ENCODE results near the gene CCDC196.

Gene CCDC196

DNA sequence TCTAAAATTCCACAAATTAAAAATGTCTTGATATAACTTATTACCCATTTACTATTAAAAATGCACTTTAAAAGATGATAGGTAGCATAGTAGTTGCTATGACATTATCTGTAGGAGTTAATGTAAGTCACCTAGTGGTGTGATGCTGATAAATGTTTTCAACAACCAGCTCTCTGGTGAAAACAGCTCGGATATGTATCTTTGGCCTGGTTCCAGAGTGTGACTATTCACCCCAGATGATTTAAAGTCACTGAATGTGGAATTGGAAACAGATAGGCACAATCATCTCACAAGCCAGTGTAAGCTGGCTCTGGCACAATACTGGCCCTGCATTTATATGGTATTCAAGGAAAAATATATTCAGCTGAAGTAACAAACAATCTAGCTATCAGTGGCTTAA lies 9.2 kb upstream of the CCDC196 start:
- no peak for TF ChIP-seq CTCF (IDR thresholded peaks at IDR 0.05; ENCODE audit: low read depth, low read length)
- peak; percentile 19 for DNase-seq (ENCODE audit: low read depth, low spot score)
- in situ Hi-C loops (cut with HindIII; ENCODE audit: low sequenced_read_pairs) = no loop called here
- H3K4me3 ChIP-seq (ENCODE audit: low read depth, low read length) = no peak overlapping the region

GRCh38 chr14:66477567-66477966 lies 8.6 kb upstream of the CCDC196 start:
- no peak for DNase-seq (ENCODE audit: low read depth, low spot score)
- H3K4me3 ChIP-seq (ENCODE audit: low read depth, low read length) = no peak overlapping the region
- in situ Hi-C loops (cut with HindIII; ENCODE audit: low sequenced_read_pairs) = no loop called here
- no peak for TF ChIP-seq CTCF (IDR thresholded peaks at IDR 0.05; ENCODE audit: low read depth, low read length)

DNA sequence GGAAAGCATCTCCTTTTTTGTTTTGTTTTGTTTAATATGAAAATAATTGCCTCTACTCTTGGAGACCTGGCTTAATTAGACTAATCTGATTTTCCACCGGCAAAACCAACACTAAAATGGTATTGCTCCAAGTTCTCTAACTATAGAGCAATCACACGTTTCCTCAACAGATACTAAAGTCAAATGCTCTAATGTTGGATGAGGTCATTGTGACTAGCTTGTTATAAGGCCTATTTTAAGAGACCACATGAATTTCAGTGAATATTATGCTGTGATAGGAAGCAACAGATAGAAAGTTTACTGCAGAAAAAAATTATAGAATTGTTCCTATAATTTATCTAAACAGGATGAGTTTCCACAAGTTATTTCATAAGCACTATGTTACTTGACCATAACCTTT lies 3.3 kb upstream of the CCDC196 start:
- no peak for TF ChIP-seq CTCF (IDR thresholded peaks at IDR 0.05; ENCODE audit: low read depth, low read length)
- no peak for DNase-seq (ENCODE audit: low read depth, low spot score)
- in situ Hi-C loops (cut with HindIII; ENCODE audit: low sequenced_read_pairs) = no loop called here
- no peak overlapping the region for H3K4me3 ChIP-seq (ENCODE audit: low read depth, low read length)

DNA sequence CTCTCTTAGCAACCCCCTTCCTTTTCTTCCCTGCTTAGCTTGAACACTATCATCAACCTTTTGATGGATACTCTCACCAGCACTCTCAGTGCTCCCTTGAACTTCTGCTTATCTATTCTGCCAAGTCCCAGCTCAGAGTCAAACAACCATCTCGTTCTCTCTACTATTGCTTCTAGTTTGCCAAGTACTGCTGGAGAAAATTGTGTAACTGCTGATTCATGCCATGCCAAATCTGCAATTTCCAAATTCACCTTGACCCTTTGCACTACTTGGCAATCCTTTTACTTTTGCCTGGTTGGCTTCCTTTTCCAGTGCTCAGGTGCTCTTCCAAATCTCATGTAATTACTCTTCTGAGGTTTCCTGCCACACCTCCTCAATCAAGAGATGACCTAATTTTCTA lies 2.8 kb upstream of the CCDC196 start:
- no peak for DNase-seq (ENCODE audit: low read depth, low spot score)
- no peak for TF ChIP-seq CTCF (IDR thresholded peaks at IDR 0.05; ENCODE audit: low read depth, low read length)
- no peak overlapping the region for H3K4me3 ChIP-seq (ENCODE audit: low read depth, low read length)
- in situ Hi-C loops (cut with HindIII; ENCODE audit: low sequenced_read_pairs) = no loop called here

DNA sequence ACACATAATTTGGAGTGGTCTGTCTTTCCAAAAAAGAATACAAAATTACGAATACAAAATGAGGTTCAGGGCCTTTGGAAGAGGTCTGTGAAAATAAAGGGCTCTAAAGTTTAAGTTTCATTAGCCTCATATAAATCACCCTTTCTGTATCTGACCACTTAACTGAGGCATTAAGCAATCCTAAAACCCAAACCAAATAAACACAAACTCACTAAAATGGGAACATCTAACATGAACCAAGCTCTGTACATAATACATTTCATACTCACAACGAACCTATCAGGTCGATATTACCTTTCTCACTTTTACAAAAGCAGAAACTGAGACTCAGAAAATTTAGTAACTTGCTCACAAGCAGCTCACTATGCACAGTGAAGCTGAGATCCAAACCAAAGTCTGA lies 1.1 kb upstream of the CCDC196 start:
- TF ChIP-seq CTCF (IDR thresholded peaks at IDR 0.05; ENCODE audit: low read depth, low read length) = no peak

GRCh38 chr14:66487164-66487563 lies 993 bp downstream of the CCDC196 start:
- no peak for DNase-seq (ENCODE audit: low read depth, low spot score)
- TF ChIP-seq CTCF (IDR thresholded peaks at IDR 0.05; ENCODE audit: low read depth, low read length) = no peak
- in situ Hi-C loops (cut with HindIII; ENCODE audit: low sequenced_read_pairs) = no loop called here
- no peak overlapping the region for H3K4me3 ChIP-seq (ENCODE audit: low read depth, low read length)

More for the DNA sequence above, 1.1 kb upstream of the CCDC196 start:
- H3K4me3 ChIP-seq (ENCODE audit: low read depth, low read length) = no peak overlapping the region
- no peak for DNase-seq (ENCODE audit: low read depth, low spot score)
- in situ Hi-C loops (cut with HindIII; ENCODE audit: low sequenced_read_pairs) = no loop called here
